Vagina (tissue), 2 donors: ENCODE measurements around the gene SV2B. TPM values are rescaled to one million over a fixed set of nuclear protein-coding genes. Genes with fewer than 3 reads are reported as not detected.

Experiments
- DNase-seq, 2 donors: peaks; one replicate each; pipeline ENCODE4 v3.0.0-alpha.2; 2017; ENCODE audit errors: extremely low spot score in 2 of 2
- H3K27ac ChIP-seq: fragments of 200-600 bp; sonication (generic); one replicate; pipeline ENCODE4 v1.5.1; 2019
- H3K27me3 ChIP-seq: fragments of 200-600 bp; sonication (generic); one replicate; pipeline ENCODE4 v1.5.1; 2019
- H3K36me3 ChIP-seq, 2 donors: fragments of 200-600 bp; sonication (generic); one replicate each; pipeline ENCODE4 v1.5.1; 2017 to 2019
- H3K4me1 ChIP-seq: fragments of 200-600 bp; sonication (generic); one replicate; pipeline ENCODE4 v1.5.1; 2019
- H3K4me3 ChIP-seq, 2 donors: fragments of 200-600 bp; sonication (generic); 1 replicate in 1 of 2; 2 replicates in 1 of 2; pipeline ENCODE4 v1.5.1; 2016 to 2019
- H3K9me3 ChIP-seq: fragments of 200-600 bp; sonication (generic); one replicate; pipeline ENCODE4 v1.5.1; 2019
- POLR2A ChIP-seq, 2 donors: fragments of 450-650 bp; IDR thresholded peaks; one replicate each; pipeline ENCODE4 v1.6.1; 2017; ENCODE audit warnings: antibody characterized with exemption in 2 of 2, mild to moderate bottlenecking in 2 of 2, moderate library complexity in 2 of 2
- POLR2AphosphoS5 ChIP-seq, 2 donors: sonication (generic); formaldehyde crosslinking; IDR thresholded peaks; one replicate each; pipeline ENCODE4 v1.9.0; 2017; ENCODE audit warnings: antibody characterized with exemption in 2 of 2, mild to moderate bottlenecking in 2 of 2, low read depth in 1 of 2; ENCODE audit not compliant: insufficient read depth in 1 of 2
- intact Hi-C: fragments of 100-400 bp; cut with DNase I; formaldehyde crosslinking; loops from one replicate; pipeline ENCODE4 v1.15.1; 2023
- total RNA-seq: library from RNA; depleted of rRNA; stranded (reverse); fragments of >200 nt; gene quantifications from one replicate; pipeline ENCODE4 v1.2.3, GENCODE V29; 2016
- TF ChIP-seq, protein P1 (sequence below), 3 experiments: fragments of 450-650 bp in 2 of 3; fragments of 200-600 bp in 1 of 3; sonication (generic) in 1 of 3; IDR thresholded peaks; one replicate each; pipeline ENCODE4 v1.5.1; 2017 to 2019; ENCODE audit warnings: antibody characterized with exemption in 3 of 3, mild to moderate bottlenecking in 2 of 3, moderate library complexity in 2 of 3

Gene SV2B
- total RNA-seq, 1 donor from 2014 or later = 3.2 TPM

GRCh38 chr15:91284758-91285466, 184.9 kb downstream of the SV2B start:
- no peak for DNase-seq
- no peaks in the 10 kb centered on the region for H3K27me3 ChIP-seq
- no peak overlapping the region for H3K27ac ChIP-seq
- TF ChIP-seq, protein P1, sequence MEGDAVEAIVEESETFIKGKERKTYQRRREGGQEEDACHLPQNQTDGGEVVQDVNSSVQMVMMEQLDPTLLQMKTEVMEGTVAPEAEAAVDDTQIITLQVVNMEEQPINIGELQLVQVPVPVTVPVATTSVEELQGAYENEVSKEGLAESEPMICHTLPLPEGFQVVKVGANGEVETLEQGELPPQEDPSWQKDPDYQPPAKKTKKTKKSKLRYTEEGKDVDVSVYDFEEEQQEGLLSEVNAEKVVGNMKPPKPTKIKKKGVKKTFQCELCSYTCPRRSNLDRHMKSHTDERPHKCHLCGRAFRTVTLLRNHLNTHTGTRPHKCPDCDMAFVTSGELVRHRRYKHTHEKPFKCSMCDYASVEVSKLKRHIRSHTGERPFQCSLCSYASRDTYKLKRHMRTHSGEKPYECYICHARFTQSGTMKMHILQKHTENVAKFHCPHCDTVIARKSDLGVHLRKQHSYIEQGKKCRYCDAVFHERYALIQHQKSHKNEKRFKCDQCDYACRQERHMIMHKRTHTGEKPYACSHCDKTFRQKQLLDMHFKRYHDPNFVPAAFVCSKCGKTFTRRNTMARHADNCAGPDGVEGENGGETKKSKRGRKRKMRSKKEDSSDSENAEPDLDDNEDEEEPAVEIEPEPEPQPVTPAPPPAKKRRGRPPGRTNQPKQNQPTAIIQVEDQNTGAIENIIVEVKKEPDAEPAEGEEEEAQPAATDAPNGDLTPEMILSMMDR (IDR thresholded peaks at IDR 0.05) = no peak
- no peak for TF ChIP-seq POLR2A (IDR thresholded peaks at IDR 0.05)
- no peak for TF ChIP-seq POLR2AphosphoS5 (IDR thresholded peaks at IDR 0.05; ENCODE audit: insufficient read depth in 1 of 2, low read depth in 1 of 2)
- H3K4me3 ChIP-seq = no peak overlapping the region
- no peaks in the 10 kb centered on the region for H3K4me1 ChIP-seq
- no peaks in the 10 kb centered on the region for H3K9me3 ChIP-seq
- no peaks in the 10 kb centered on the region for H3K36me3 ChIP-seq
- intact Hi-C loops = no loop called here

- Histone ChIP-seq H3K4me3 (no peak overlapping the region), H3K9me3 (no peaks in the 10 kb centered on the region), H3K36me3 (no peaks in the 10 kb centered on the region), H3K27ac (no peak overlapping the region), H3K4me1 (no peaks in the 10 kb centered on the region), H3K27me3 (no peaks in the 10 kb centered on the region)
- no peak for DNase-seq
- TF ChIP-seq POLR2AphosphoS5 (IDR thresholded peaks at IDR 0.05; ENCODE audit: insufficient read depth in 1 of 2, low read depth in 1 of 2) = no peak
- TF ChIP-seq POLR2A (IDR thresholded peaks at IDR 0.05) = no peak
- TF ChIP-seq, protein P1 (IDR thresholded peaks at IDR 0.05) = no peak
- intact Hi-C loops = no loop called here
Observed at GRCh38 chr15:91289324-91289723, 189.3 kb downstream of the SV2B start.

- Histone ChIP-seq H3K9me3 (no peaks in the 10 kb centered on the region), H3K4me1 (no peaks in the 10 kb centered on the region), H3K27me3 (no peaks in the 10 kb centered on the region), H3K36me3 (no peaks in the 10 kb centered on the region), H3K27ac (no peak overlapping the region), H3K4me3 (no peak overlapping the region)
- DNase-seq = no peak
- intact Hi-C loops = no loop called here
- TF ChIP-seq POLR2AphosphoS5 (IDR thresholded peaks at IDR 0.05; ENCODE audit: insufficient read depth in 1 of 2, low read depth in 1 of 2) (no peak), POLR2A (IDR thresholded peaks at IDR 0.05) (no peak)
- TF ChIP-seq, protein P1 (IDR thresholded peaks at IDR 0.05) = no peak
Observed at GRCh38 chr15:91290553-91290952, 190.5 kb downstream of the SV2B start.

DNA sequence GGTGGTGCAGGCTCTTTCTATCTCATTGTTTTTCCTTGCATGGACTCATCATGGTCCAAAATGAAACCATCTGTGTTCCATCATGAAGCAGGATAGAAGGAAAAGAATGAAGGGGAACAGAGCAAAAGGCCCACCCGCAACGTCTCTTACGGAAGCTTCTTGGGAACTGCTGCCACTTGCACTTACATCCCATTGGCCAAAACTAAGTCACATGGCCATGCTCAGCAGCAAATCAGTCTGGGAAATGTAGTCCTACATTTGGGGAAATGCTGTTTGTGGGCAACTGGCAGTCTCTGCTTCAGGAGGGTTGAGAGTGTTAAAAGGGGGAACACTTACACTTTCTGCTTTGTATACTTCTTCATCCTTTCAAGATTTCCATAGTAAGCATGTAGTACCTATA, 191.6 kb downstream of the SV2B start:
- Histone ChIP-seq H3K27ac (no peak overlapping the region), H3K9me3 (no peaks in the 10 kb centered on the region), H3K27me3 (no peaks in the 10 kb centered on the region), H3K4me1 (no peaks in the 10 kb centered on the region), H3K36me3 (no peaks in the 10 kb centered on the region), H3K4me3 (no peak overlapping the region)
- TF ChIP-seq, protein P1 (IDR thresholded peaks at IDR 0.05) = no peak
- TF ChIP-seq POLR2AphosphoS5 (IDR thresholded peaks at IDR 0.05; ENCODE audit: insufficient read depth in 1 of 2, low read depth in 1 of 2) (no peak), POLR2A (IDR thresholded peaks at IDR 0.05) (no peak)
- intact Hi-C loops = no loop called here
- DNase-seq = no peak

GRCh38 chr15:91294344-91294743, 194.3 kb downstream of the SV2B start:
- Histone ChIP-seq H3K4me3 (no peak overlapping the region), H3K36me3 (no peaks in the 10 kb centered on the region), H3K9me3 (no peaks in the 10 kb centered on the region), H3K27me3 (no peaks in the 10 kb centered on the region), H3K27ac (no peak overlapping the region), H3K4me1 (no peaks in the 10 kb centered on the region)
- DNase-seq = no peak
- TF ChIP-seq, protein P1 (IDR thresholded peaks at IDR 0.05) = no peak
- no peak for TF ChIP-seq POLR2AphosphoS5 (IDR thresholded peaks at IDR 0.05; ENCODE audit: insufficient read depth in 1 of 2, low read depth in 1 of 2)
- TF ChIP-seq POLR2A (IDR thresholded peaks at IDR 0.05) = no peak
- intact Hi-C loops = no loop called here
